ENCODE measurements around the gene HIPK2. TPM values are rescaled to one million over a fixed set of nuclear protein-coding genes. Genes with fewer than 3 reads are reported as not detected.

The HIPK2 gene
- total and polyA plus RNA-seq, 10 of the 15 experiments (the other 5 are each of a cell fraction or from before 2014, with no cell fraction given), result 1.7 to 39.0 (median 9.4) TPM

GRCh38 chr7:139728203-139728602 is 49.6 kb downstream of the HIPK2 start:
- ATAC-seq, result no peak
- in situ Hi-C loops (cut with MboI), result no loop called here
- H4K20me1 ChIP-seq (ENCODE audit: control insufficient read depth, insufficient read depth), result no peaks in the 10 kb centered on the region
- H3K4me2 ChIP-seq (ENCODE audit: control insufficient read depth, insufficient read depth), result no peak overlapping the region
- POLR2A ChIA-PET, result no interaction called here
- BruUV-seq (replicated peaks), result no TSS peak
- TF ChIP-seq PKNOX1 (IDR thresholded peaks at IDR 0.05), result no peak
- TF ChIP-seq MYC (IDR thresholded peaks at IDR 0.05; ENCODE audit: insufficient read depth, insufficient read length, insufficient replicate concordance, low read length, severe bottlenecking), result no peak
- TF ChIP-seq ETV6 (conservative IDR thresholded peaks at IDR 0.05 in 1 of 2, IDR thresholded peaks at IDR 0.05 in 1 of 2; ENCODE audit: borderline replicate concordance in 1 of 2, low read depth in 1 of 2), result no peak
- no peak for TF ChIP-seq SPI1 (IDR thresholded peaks at IDR 0.05; ENCODE audit: borderline replicate concordance, insufficient read depth, low read depth, low read length)
- no peak for TF ChIP-seq E2F8 (IDR thresholded peaks at IDR 0.05; ENCODE audit: low read depth, partially characterized antibody)
- TF ChIP-seq POLR2AphosphoS2 (IDR thresholded peaks at IDR 0.05; ENCODE audit: low read depth, low read length), result no peak
- TF ChIP-seq GABPA (IDR thresholded peaks at IDR 0.05; ENCODE audit: low read depth), result no peak
- no peak for TF ChIP-seq HDAC2 (IDR thresholded peaks at IDR 0.05)
- no peak for TF ChIP-seq NBN (IDR thresholded peaks at IDR 0.05)
- no peak for TF ChIP-seq FOS (IDR thresholded peaks at IDR 0.05; ENCODE audit: borderline replicate concordance, extremely low read depth, insufficient read length)
- no peak for TF ChIP-seq NKRF (conservative IDR thresholded peaks at IDR 0.05)
- TF ChIP-seq ZBED1 (IDR thresholded peaks at IDR 0.05; ENCODE audit: borderline replicate concordance), result no peak
- no peak for FAIRE-seq
- H3K9me3 ChIP-seq (replicated peaks; ENCODE audit: control insufficient read depth, insufficient read depth, low read length), result no peaks in the 10 kb centered on the region
- H2AFZ ChIP-seq (ENCODE audit: control insufficient read depth, low read depth, low read length), result no peak overlapping the region
- no peak overlapping the region for H3K4me3 ChIP-seq
- H3K27ac ChIP-seq (ENCODE audit: control insufficient read depth, insufficient read depth), result no peak overlapping the region
- CTCF ChIA-PET, result interaction anchor here (1.6 to 3.8 kb wide), 3 partner anchors 10 to 82 kb away, joined by 4 to 17 read pairs (median 5); no protein-coding TSS in a partner anchor
- H3K79me2 ChIP-seq (ENCODE audit: control insufficient read depth, insufficient read depth, low read length), result peaks cover 2% of the 10 kb centered on the region
- H3K9ac ChIP-seq (ENCODE audit: control insufficient read depth, insufficient read depth, low read length), result no peak overlapping the region
- DNase-seq (ENCODE audit: low read depth, low spot score), result no peak
- RAD21 ChIA-PET (ENCODE audit: unreplicated experiment), result interaction anchor here (0.7 kb wide), 2 partner anchors 36 to 55 kb away, joined by 3 read pairs; no protein-coding TSS in a partner anchor
- SMC1A ChIA-PET (ENCODE audit: uncharacterized antibody, unreplicated experiment), result interaction anchor here (0.9 to 5.1 kb wide), 4 partner anchors 10 to 82 kb away, joined by 3 to 24 read pairs (median 4); no protein-coding TSS in a partner anchor
- 41% methylated on average over 1 of the region's 1 CpG for WGBS (ENCODE audit: insufficient coverage, insufficient replicate concordance, low lambda C conversion rate, missing lambda C conversion rate)
- peaks cover 25% of the 10 kb centered on the region for H3K4me1 ChIP-seq (ENCODE audit: control insufficient read depth, insufficient read depth, low read length)
- intact Hi-C loops (cut with micrococcal nuclease; ENCODE audit: unreplicated experiment), result no loop called here
- no peaks in the 10 kb centered on the region for H3K27me3 ChIP-seq (replicated peaks in 1 of 2; ENCODE audit: control insufficient read depth in 2 of 2, insufficient read depth in 2 of 2, low read length in 1 of 2)
- no peaks in the 10 kb centered on the region; a peak in 2 of 4 replicates for H3K36me3 ChIP-seq (ENCODE audit: control insufficient read depth in 2 of 2, insufficient read depth in 2 of 2, low read length in 1 of 2)

All from GM12878 (cell line).